ENCODE data around the gene ADCYAP1.

ADCYAP1 gene

DNA sequence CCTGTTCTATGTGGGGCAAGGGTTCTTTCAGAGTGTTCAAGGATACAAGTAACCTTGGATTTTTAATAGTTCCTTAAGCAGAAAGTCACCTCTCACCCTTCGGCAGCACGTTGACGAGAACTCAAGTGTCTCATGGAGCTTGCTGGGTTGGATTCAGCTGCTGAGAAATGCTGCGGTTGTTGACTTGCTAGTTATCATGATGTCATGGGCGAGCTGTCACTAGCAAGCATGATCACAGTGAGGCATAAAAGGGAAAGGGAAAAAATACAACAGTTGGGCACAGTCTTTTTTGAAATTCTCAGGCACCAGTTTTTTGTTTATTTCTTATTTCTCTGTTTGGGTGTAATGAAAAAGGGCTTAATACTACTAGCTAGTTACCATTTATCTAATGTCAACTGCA, 53.2 kb downstream of the ADCYAP1 start:
- no peak overlapping the region for H3K4me3 ChIP-seq (ENCODE audit: low read depth in 1 of 5, low read length in 5 of 5)
- no peaks in the 10 kb centered on the region for H3K36me3 ChIP-seq (ENCODE audit: control insufficient read depth in 5 of 5, insufficient read depth in 5 of 5, low read length in 5 of 5)
- H3K9me3 ChIP-seq (ENCODE audit: control insufficient read depth in 5 of 5, low read length in 5 of 5): no peaks in the 10 kb centered on the region
- H3K27me3 ChIP-seq (ENCODE audit: control insufficient read depth in 5 of 5, insufficient read depth in 4 of 5, low read length in 5 of 5): peaks cover 0 to 6% (median 0%) of the 10 kb centered on the region in 5 donors
- no peak overlapping the region for H3K27ac ChIP-seq (ENCODE audit: low read depth, low read length)
- H3K9ac ChIP-seq (ENCODE audit: low read length in 5 of 5): no peak overlapping the region
- peaks cover 0 to 9% (median 6%) of the 10 kb centered on the region in 5 donors for H3K4me1 ChIP-seq (ENCODE audit: control insufficient read depth in 5 of 5, insufficient read depth in 5 of 5, low read length in 5 of 5)

DNA sequence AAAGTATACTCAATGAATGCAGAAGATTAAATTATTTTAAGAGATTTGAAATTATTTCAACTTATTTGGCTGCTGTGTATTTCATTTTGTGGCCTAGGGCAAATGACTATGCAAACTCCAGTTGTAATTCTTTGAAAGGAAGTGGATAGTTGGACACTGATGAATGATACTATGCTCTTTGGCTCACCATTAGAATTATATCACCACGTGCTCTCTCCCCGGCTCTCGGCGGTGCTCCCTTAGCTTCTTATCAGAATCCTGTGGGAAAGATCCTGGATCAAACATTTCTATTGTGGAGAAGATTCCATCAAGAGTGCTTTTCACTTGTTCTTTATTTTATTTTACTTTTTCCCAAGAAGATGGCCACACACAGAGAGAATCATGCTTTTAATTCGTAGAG, 55.2 kb downstream of the ADCYAP1 start:
- H3K4me3 ChIP-seq (ENCODE audit: low read depth in 1 of 5, low read length in 5 of 5): no peak overlapping the region
- no peaks in the 10 kb centered on the region for H3K9me3 ChIP-seq (ENCODE audit: control insufficient read depth in 5 of 5, low read length in 5 of 5)
- no peak overlapping the region for H3K27ac ChIP-seq (ENCODE audit: low read depth, low read length)
- H3K4me1 ChIP-seq (ENCODE audit: control insufficient read depth in 5 of 5, insufficient read depth in 5 of 5, low read length in 5 of 5): peaks cover 0 to 9% (median 6%) of the 10 kb centered on the region in 5 donors
- no peak overlapping the region for H3K9ac ChIP-seq (ENCODE audit: low read length in 5 of 5)
- peaks cover 0 to 6% (median 0%) of the 10 kb centered on the region in 5 donors for H3K27me3 ChIP-seq (ENCODE audit: control insufficient read depth in 5 of 5, insufficient read depth in 4 of 5, low read length in 5 of 5)
- H3K36me3 ChIP-seq (ENCODE audit: control insufficient read depth in 5 of 5, insufficient read depth in 5 of 5, low read length in 5 of 5): no peaks in the 10 kb centered on the region
